HepG2 (cell line): ENCODE results near the gene LATS1. TPM values are rescaled to one million over a fixed set of nuclear protein-coding genes. Genes with fewer than 3 reads are reported as not detected.

ENCODE experiments used
- ATF1 ChIP-seq: IDR thresholded peaks from 2 replicates; pipeline ENCODE4 v1.6.1; 2016; ENCODE audit warnings: mild to moderate bottlenecking, control low read depth
- REXO4 ChIP-seq: sonication (generic); formaldehyde crosslinking; IDR thresholded peaks from 2 replicates; pipeline ENCODE4 v1.8.0; 2022; ENCODE audit warnings: missing genetic modification reagents, mild to moderate bottlenecking, borderline replicate concordance
- RXRA ChIP-seq: sonication (generic); formaldehyde crosslinking; IDR thresholded peaks from 2 replicates; pipeline ENCODE4 v1.5.1; 2020; ENCODE audit warnings: missing genetic modification reagents
- TIGD3 ChIP-seq: sonication (generic); formaldehyde crosslinking; IDR thresholded peaks from 2 replicates; pipeline ENCODE4 v1.5.1; 2020; ENCODE audit warnings: mild to moderate bottlenecking, missing genetic modification reagents, borderline replicate concordance
- ZBTB33 ChIP-seq: sonication (generic); formaldehyde crosslinking; IDR thresholded peaks from 2 replicates; pipeline ENCODE4 v1.4.0; 2020; ENCODE audit warnings: missing genetic modification reagents
- ZBTB40 ChIP-seq, 2 experiments: fragments of 450-650 bp in 1 of 2; sonication (generic) in 1 of 2; formaldehyde crosslinking in 1 of 2; IDR thresholded peaks; 2 replicates each; pipeline versions ENCODE4 v1.6.1 to v1.8.0; 2016 to 2022; ENCODE audit warnings: antibody characterized with exemption in 1 of 2, mild to moderate bottlenecking in 1 of 2, missing genetic modification reagents in 1 of 2
- ZNF629 ChIP-seq: sonication (generic); formaldehyde crosslinking; conservative IDR thresholded peaks from 2 replicates; pipeline ENCODE4 v1.5.0; 2020; ENCODE audit warnings: missing genetic modification reagents
- ZNF710 ChIP-seq: sonication (generic); formaldehyde crosslinking; IDR thresholded peaks from 2 replicates; pipeline ENCODE4 v1.5.0; 2020; ENCODE audit warnings: mild to moderate bottlenecking, missing genetic modification reagents, borderline replicate concordance
- polyA plus RNA-seq, 8 experiments: library from polyadenylated mRNA; depleted of rRNA in 3 of 8; stranded (reverse) in 7 of 8; unstranded in 1 of 8; fragments of >200 nt; fragmentation: Illumina TruSeq in 4 of 8; extraction: Trizol in 4 of 8; gene quantifications; 2 replicates each; pipeline versions ENCODE4 v1.2.1 to v1.2.3, GENCODE V29; 2011 to 2016; ENCODE audit warnings: low read depth in 4 of 8, missing spikeins in 1 of 8, mixed read lengths in 1 of 8; ENCODE audit not compliant: insufficient read depth in 1 of 8
- total RNA-seq, 5 experiments: library from RNA; depleted of rRNA; stranded (reverse); fragments of >200 nt; fragmentation: Illumina TruSeq; extraction: Trizol; gene quantifications; 2 replicates each; pipeline ENCODE4 v1.2.3, GENCODE V29; 2016; ENCODE audit warnings: low read depth in 1 of 5

LATS1 gene
- total and polyA plus RNA-seq, 2 of the 13 experiments (the other 11 are each of a cell fraction or from before 2014, with no cell fraction given): 9.9 to 12.6 TPM

GRCh38 chr6:149648148-149649145 is 69.5 kb downstream of the LATS1 start, which contains the start of gene KATNA1 (continued):
- TF ChIP-seq TIGD3 (CRISPR knock-in tag) (peak; percentile 83; the same call in 1 of the 2 replicates), ZBTB33 (CRISPR knock-in tag) (no peak; the same call in none of the 2 replicates), REXO4 (peak; percentile 84; the same call in 1 of the 2 replicates), ATF1 (CRISPR knock-in tag) (no peak), ZNF710 (CRISPR knock-in tag) (peak; percentile 86), RXRA (CRISPR knock-in tag) (peak; percentile 95), ZNF629 (CRISPR knock-in tag) (peak; percentile 72), ZBTB40 (IDR thresholded peaks at IDR 0.05) (no peak), ZBTB40 (CRISPR knock-in tag; IDR thresholded peaks at IDR 0.05) (peak; percentile 96)
